HL-60 (cell line): ENCODE results near the gene WDR70.
A peak's percentile ranks its signal among the peaks of the same experiment; 100 is the strongest.
"Not testable (repeated sequence)": the region's sequence is repeated elsewhere in the genome, so short reads cannot be mapped to it uniquely, and the experiment has no call there.

Experiments
- DNase-seq, 2 experiments: peaks; one replicate each; pipeline ENCODE4 v3.0.0-alpha.2; 2010 to 2020; ENCODE audit warnings: low read depth in 1 of 2, low spot score in 1 of 2
- H3K27ac ChIP-seq: fragments of 250-450 bp; sonication (Bioruptor Pico); replicated peaks from 2 replicates; pipeline ENCODE4 v1.5.1; 2020; ENCODE audit warnings: mild to moderate bottlenecking, moderate library complexity
- H3K27me3 ChIP-seq: fragments of 250-450 bp; sonication (Bioruptor Pico); 2 replicates; pipeline ENCODE4 v1.5.1; 2021; ENCODE audit warnings: mild to moderate bottlenecking, moderate library complexity; ENCODE audit not compliant: insufficient read depth, poor library complexity, severe bottlenecking
- H3K4me3 ChIP-seq: replicated peaks from 2 replicates; pipeline ENCODE4 v1.5.1; 2011; ENCODE audit warnings: mild to moderate bottlenecking, control low read depth, low read length; ENCODE audit not compliant: insufficient read depth
- CTCF ChIP-seq: IDR thresholded peaks from one replicate; pipeline ENCODE4 v1.5.1; 2011; ENCODE audit warnings: low read length, control low read depth, inconsistent platforms; ENCODE audit not compliant: insufficient read depth
- GABPA ChIP-seq: IDR thresholded peaks from 2 replicates; pipeline ENCODE4 v1.6.1; 2012; ENCODE audit warnings: low read depth
- POLR2AphosphoS5 ChIP-seq: IDR thresholded peaks from 2 replicates; pipeline ENCODE4 v1.6.1; 2012; ENCODE audit warnings: low read depth
- REST ChIP-seq: IDR thresholded peaks from 2 replicates; pipeline ENCODE4 v1.6.1; 2012; ENCODE audit warnings: low read depth; ENCODE audit not compliant: insufficient replicate concordance
- SPI1 ChIP-seq: IDR thresholded peaks from 2 replicates; pipeline ENCODE4 v1.6.1; 2012; ENCODE audit warnings: low read depth, mild to moderate bottlenecking, borderline replicate concordance

WDR70 gene

GRCh38 chr5:37668524-37669047, 289.5 kb downstream of the WDR70 start:
- peak; percentile 15 to 41 for DNase-seq
- H3K4me3 ChIP-seq: no peak overlapping the region
- H3K27me3 ChIP-seq: no peaks in the 10 kb centered on the region
- peak overlapping the region; percentile 12; the same call in 1 of the 2 replicates for H3K27ac ChIP-seq
- TF ChIP-seq GABPA: no peak

GRCh38 chr5:37672118-37672588, 293.0 kb downstream of the WDR70 start:
- not testable (repeated sequence) for H3K27me3 ChIP-seq, H3K4me3 ChIP-seq, H3K27ac ChIP-seq
- peak; percentile 15 to 91 for DNase-seq
- TF ChIP-seq POLR2AphosphoS5 (peak; percentile 46; the same call in 1 of the 2 replicates), REST (peak; percentile 85), SPI1 (peak; percentile 100)

- not testable (repeated sequence) for H3K27me3 ChIP-seq, H3K27ac ChIP-seq, H3K4me3 ChIP-seq, DNase-seq
Observed at GRCh38 chr5:37674361-37674760, 295.2 kb downstream of the WDR70 start.

- not testable (repeated sequence) for H3K4me3 ChIP-seq, H3K27ac ChIP-seq, H3K27me3 ChIP-seq, DNase-seq
Observed at GRCh38 chr5:37679326-37679725, 300.2 kb downstream of the WDR70 start.

GRCh38 chr5:37679903-37680302, 300.8 kb downstream of the WDR70 start:
- not testable (repeated sequence) for DNase-seq, H3K4me3 ChIP-seq, H3K27ac ChIP-seq, H3K27me3 ChIP-seq

- H3K27me3 ChIP-seq: no peaks in the 10 kb centered on the region
- H3K27ac ChIP-seq: no peak overlapping the region
- H3K4me3 ChIP-seq: no peak overlapping the region
- no peak for DNase-seq
- TF ChIP-seq GABPA: no peak
- no peak for TF ChIP-seq REST
- TF ChIP-seq POLR2AphosphoS5: no peak
- no peak for TF ChIP-seq SPI1
- TF ChIP-seq CTCF: no peak
Observed at GRCh38 chr5:37683072-37683471, 304.0 kb downstream of the WDR70 start.
